HEK293T (cell line): Measurements from ENCODE around the gene RUVBL1.

Experiments
- BHLHE40 ChIP-seq: fragments of 450-650 bp; IDR thresholded peaks from 2 replicates; pipeline ENCODE4 v1.6.1; 2016; ENCODE audit warnings: mild to moderate bottlenecking, moderate library complexity, borderline replicate concordance
- CTBP1 ChIP-seq: fragments of 450-650 bp; IDR thresholded peaks from 2 replicates; pipeline ENCODE4 v1.6.1; 2016; ENCODE audit warnings: borderline replicate concordance
- ELF4 ChIP-seq: fragments of 450-650 bp; IDR thresholded peaks from 2 replicates; pipeline ENCODE4 v1.6.1; 2017; ENCODE audit warnings: antibody characterized with exemption
- FOXA1 ChIP-seq: fragments of 450-650 bp; IDR thresholded peaks from 2 replicates; pipeline ENCODE4 v1.6.1; 2016; ENCODE audit warnings: mild to moderate bottlenecking
- FOXK2 ChIP-seq: fragments of 450-650 bp; IDR thresholded peaks from 2 replicates; pipeline ENCODE4 v1.6.1; 2016; ENCODE audit warnings: mild to moderate bottlenecking
- SP1 ChIP-seq: fragments of 450-650 bp; IDR thresholded peaks from 2 replicates; pipeline ENCODE4 v1.6.1; 2017
- ZNF384 ChIP-seq: fragments of 450-650 bp; IDR thresholded peaks from 2 replicates; pipeline ENCODE4 v1.6.1; 2016
- TF ChIP-seq, protein P1 (sequence below): fragments of 450-650 bp; IDR thresholded peaks from 2 replicates; pipeline ENCODE4 v1.6.1; 2016

DNA sequence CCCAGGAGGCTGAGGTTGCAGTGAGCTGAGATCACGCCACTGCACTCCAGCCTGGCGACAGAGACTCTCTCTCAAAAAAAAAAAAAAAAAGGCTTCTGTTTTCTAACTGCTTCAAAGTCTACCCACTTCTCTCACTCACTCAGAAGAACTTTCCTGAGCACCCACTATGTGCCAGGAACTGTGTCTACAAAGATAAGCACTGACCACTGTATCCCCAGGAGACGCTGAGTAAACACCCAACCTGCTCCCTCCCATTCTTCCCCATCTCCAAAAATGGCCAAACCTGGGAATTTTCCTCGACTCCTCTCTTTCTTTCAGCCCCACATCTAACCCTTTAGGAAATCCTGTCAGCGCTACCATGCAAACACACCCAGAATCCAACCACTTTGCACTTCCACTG, 12.5 kb downstream of the RUVBL1 start:
- TF ChIP-seq SP1 (no peak), CTBP1 (no peak), ZNF384 (no peak), FOXA1 (no peak), ELF4 (no peak), FOXK2 (no peak), BHLHE40 (no peak)
- TF ChIP-seq, protein P1, sequence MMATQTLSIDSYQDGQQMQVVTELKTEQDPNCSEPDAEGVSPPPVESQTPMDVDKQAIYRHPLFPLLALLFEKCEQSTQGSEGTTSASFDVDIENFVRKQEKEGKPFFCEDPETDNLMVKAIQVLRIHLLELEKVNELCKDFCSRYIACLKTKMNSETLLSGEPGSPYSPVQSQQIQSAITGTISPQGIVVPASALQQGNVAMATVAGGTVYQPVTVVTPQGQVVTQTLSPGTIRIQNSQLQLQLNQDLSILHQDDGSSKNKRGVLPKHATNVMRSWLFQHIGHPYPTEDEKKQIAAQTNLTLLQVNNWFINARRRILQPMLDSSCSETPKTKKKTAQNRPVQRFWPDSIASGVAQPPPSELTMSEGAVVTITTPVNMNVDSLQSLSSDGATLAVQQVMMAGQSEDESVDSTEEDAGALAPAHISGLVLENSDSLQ: no peak
